ENCODE results near the gene TMEM175. TPM values are rescaled to one million over a fixed set of nuclear protein-coding genes. Genes with fewer than 3 reads are reported as not detected.

Gene TMEM175
- total RNA-seq, 4 donors from 2014 or later = 17.4 to 39.1 (median 30.1) TPM

- H3K4me3 ChIP-seq (ENCODE audit: low read depth, poor library complexity, severe bottlenecking) = no peak overlapping the region
- TF ChIP-seq POLR2A (IDR thresholded peaks at IDR 0.05) (no peak), CTCF (IDR thresholded peaks at IDR 0.05) (no peak)
- WGBS, 2 donors = 88 to 91% methylated on average over 6 of the region's 6 CpGs
- intact Hi-C loops (cut with DNase I; ENCODE audit: low total_unique reads) = no loop called here
- no peak for DNase-seq (ENCODE audit: low spot score in 2 of 2)
Observed at GRCh38 chr4:900721-901120, 31.5 kb upstream of the TMEM175 start.

GRCh38 chr4:901192-901910, 30.9 kb upstream of the TMEM175 start:
- DNase-seq (ENCODE audit: low spot score in 2 of 2) = no peak
- H3K4me3 ChIP-seq (ENCODE audit: low read depth, poor library complexity, severe bottlenecking) = no peak overlapping the region
- no peak for TF ChIP-seq CTCF (IDR thresholded peaks at IDR 0.05)
- TF ChIP-seq POLR2A (IDR thresholded peaks at IDR 0.05) = no peak
- intact Hi-C loops (cut with DNase I; ENCODE audit: low total_unique reads) = no loop called here
- WGBS, 2 donors = 89 to 94% methylated on average over 27 to 28 of the region's 28 CpGs

- 89 to 90% methylated on average over 41 to 42 of the region's 42 CpGs for WGBS, 2 donors
Observed at GRCh38 chr4:903066-904046, 28.9 kb upstream of the TMEM175 start.

GRCh38 chr4:905485-906338, 26.5 kb upstream of the TMEM175 start:
- no peak overlapping the region for H3K4me3 ChIP-seq (ENCODE audit: low read depth, poor library complexity, severe bottlenecking)
- intact Hi-C loops (cut with DNase I; ENCODE audit: low total_unique reads) = no loop called here
- DNase-seq (ENCODE audit: low spot score in 2 of 2) = no peak
- 95 to 96% methylated on average over 49 of the region's 49 CpGs for WGBS, 2 donors
- no peak for TF ChIP-seq POLR2A (IDR thresholded peaks at IDR 0.05)
- TF ChIP-seq CTCF (IDR thresholded peaks at IDR 0.05) = no peak

More at GRCh38 chr4:903066-904046, 28.9 kb upstream of the TMEM175 start:
- no peak for DNase-seq (ENCODE audit: low spot score in 2 of 2)
- no peak overlapping the region for H3K4me3 ChIP-seq (ENCODE audit: low read depth, poor library complexity, severe bottlenecking)
- TF ChIP-seq CTCF (IDR thresholded peaks at IDR 0.05) (no peak), POLR2A (IDR thresholded peaks at IDR 0.05) (no peak)
- intact Hi-C loops (cut with DNase I; ENCODE audit: low total_unique reads) = no loop called here

- H3K4me3 ChIP-seq (ENCODE audit: low read depth, poor library complexity, severe bottlenecking) = no peak overlapping the region
- no peak for TF ChIP-seq POLR2A (IDR thresholded peaks at IDR 0.05)
- no peak for TF ChIP-seq CTCF (IDR thresholded peaks at IDR 0.05)
- WGBS, 2 donors = 95 to 99% methylated on average over 20 of the region's 20 CpGs
- intact Hi-C loops (cut with DNase I; ENCODE audit: low total_unique reads) = no loop called here
- no peak for DNase-seq (ENCODE audit: low spot score in 2 of 2)
Observed at GRCh38 chr4:906339-907102, 25.7 kb upstream of the TMEM175 start.

All from lower leg skin (tissue), 4 donors.